Measurements from ENCODE around the gene QRICH1. TPM values are rescaled to one million over a fixed set of nuclear protein-coding genes. Genes with fewer than 3 reads are reported as not detected.
A peak's percentile ranks its signal among the peaks of the same experiment; 100 is the strongest.

The QRICH1 gene
- total and polyA plus RNA-seq, 2 of the 13 experiments (the other 11 are each of a cell fraction or from before 2014, with no cell fraction given) = 52.6 to 102 TPM

DNA sequence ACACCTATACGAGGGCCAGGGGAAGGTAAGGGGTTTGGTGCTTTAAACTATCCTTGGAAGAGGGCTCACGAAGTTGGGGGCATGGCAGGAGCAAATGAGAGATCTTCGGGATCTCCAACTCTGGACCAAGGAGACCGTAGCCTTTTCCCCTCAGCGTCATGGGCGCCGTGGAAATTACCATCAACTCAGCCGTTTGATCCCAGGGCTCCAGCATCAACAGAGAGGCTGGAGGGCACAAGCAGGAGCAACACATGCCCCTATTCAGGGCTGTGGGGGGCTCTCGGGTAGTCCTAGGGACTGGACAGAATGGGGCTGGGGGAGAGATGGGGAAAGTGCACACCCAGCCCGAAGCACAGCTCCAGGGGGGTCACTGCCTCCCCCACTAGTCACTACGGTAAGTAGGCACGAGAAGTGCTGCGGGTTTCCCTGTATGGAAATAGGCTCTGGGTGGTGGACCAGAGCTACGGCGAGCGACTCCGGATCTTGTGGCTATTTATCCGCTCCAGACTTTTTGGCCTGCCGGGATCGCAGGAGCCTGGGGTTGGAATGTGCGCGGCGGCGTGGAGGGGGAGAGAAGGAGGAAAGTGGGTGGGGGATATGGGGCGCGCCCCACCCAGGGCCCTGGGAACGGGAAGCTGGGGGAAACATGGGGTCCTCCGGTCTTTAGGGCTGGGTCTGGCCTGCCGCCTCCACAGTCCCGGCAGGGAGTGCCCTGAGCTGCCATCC, 39.5 kb upstream of the QRICH1 start (continued):
- TF ChIP-seq, protein P1, sequence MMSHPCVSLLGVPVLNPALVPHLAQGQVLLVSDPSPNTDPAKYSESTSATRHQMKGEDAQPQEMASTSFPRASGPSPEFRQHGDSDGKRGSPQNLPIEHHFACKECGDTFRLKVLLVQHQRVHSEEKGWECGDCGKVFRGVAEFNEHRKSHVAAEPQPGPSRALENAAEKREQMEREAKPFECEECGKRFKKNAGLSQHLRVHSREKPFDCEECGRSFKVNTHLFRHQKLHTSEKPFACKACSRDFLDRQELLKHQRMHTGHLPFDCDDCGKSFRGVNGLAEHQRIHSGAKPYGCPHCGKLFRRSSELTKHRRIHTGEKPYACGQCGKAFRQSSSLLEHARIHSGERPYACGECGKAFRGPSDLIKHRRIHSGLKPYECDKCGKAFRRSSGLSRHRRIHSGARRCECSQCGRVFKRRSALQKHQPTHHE (CRISPR knock-in tag; IDR thresholded peaks at IDR 0.05; ENCODE audit: borderline replicate concordance) = no peak
- TF ChIP-seq ISL2 (CRISPR knock-in tag; IDR thresholded peaks at IDR 0.05) (no peak), ZNF382 (CRISPR knock-in tag; IDR thresholded peaks at IDR 0.05; ENCODE audit: borderline replicate concordance) (no peak), ZC3H13 (CRISPR knock-in tag; IDR thresholded peaks at IDR 0.05) (no peak), ZNF274 (CRISPR knock-in tag; IDR thresholded peaks at IDR 0.05) (no peak), HHEX (CRISPR knock-in tag; IDR thresholded peaks at IDR 0.05) (no peak), NFIB (CRISPR knock-in tag; IDR thresholded peaks at IDR 0.05; ENCODE audit: borderline replicate concordance) (no peak), ZNF292 (CRISPR knock-in tag; IDR thresholded peaks at IDR 0.05; ENCODE audit: borderline replicate concordance, low read depth) (no peak), ZNF703 (CRISPR knock-in tag; IDR thresholded peaks at IDR 0.05; ENCODE audit: borderline replicate concordance) (no peak), ZBTB8A (CRISPR knock-in tag; IDR thresholded peaks at IDR 0.05; ENCODE audit: borderline replicate concordance, low read depth) (no peak; the same call in 1 of the 2 replicates), HNF4G (IDR thresholded peaks at IDR 0.05; ENCODE audit: borderline replicate concordance, low read depth, low read length) (peak; percentile 31; the same call in 1 of the 2 replicates), HNF4G (CRISPR knock-in tag; IDR thresholded peaks at IDR 0.05; ENCODE audit: borderline replicate concordance, low read depth) (no peak), HNRNPH1 (optimal IDR thresholded peaks at IDR 0.05; ENCODE audit: low read depth, low read length) (no peak), FOXK1 (CRISPR knock-in tag; IDR thresholded peaks at IDR 0.05; ENCODE audit: borderline replicate concordance, low read depth) (no peak), HNRNPL (IDR thresholded peaks at IDR 0.05; ENCODE audit: low read depth, low read length) (peak; percentile 70; the same call in 1 of the 2 replicates), TEAD3 (CRISPR knock-in tag; optimal IDR thresholded peaks at IDR 0.05; ENCODE audit: borderline replicate concordance) (peak; percentile 82), MAZ (IDR thresholded peaks at IDR 0.05; ENCODE audit: borderline replicate concordance, low read depth, low read length) (peak; percentile 83; the same call in 1 of the 2 replicates), MAZ (CRISPR knock-in tag; IDR thresholded peaks at IDR 0.05; ENCODE audit: low read depth) (no peak; the same call in 1 of the 2 replicates)
- TF ChIP-seq, protein P2, sequence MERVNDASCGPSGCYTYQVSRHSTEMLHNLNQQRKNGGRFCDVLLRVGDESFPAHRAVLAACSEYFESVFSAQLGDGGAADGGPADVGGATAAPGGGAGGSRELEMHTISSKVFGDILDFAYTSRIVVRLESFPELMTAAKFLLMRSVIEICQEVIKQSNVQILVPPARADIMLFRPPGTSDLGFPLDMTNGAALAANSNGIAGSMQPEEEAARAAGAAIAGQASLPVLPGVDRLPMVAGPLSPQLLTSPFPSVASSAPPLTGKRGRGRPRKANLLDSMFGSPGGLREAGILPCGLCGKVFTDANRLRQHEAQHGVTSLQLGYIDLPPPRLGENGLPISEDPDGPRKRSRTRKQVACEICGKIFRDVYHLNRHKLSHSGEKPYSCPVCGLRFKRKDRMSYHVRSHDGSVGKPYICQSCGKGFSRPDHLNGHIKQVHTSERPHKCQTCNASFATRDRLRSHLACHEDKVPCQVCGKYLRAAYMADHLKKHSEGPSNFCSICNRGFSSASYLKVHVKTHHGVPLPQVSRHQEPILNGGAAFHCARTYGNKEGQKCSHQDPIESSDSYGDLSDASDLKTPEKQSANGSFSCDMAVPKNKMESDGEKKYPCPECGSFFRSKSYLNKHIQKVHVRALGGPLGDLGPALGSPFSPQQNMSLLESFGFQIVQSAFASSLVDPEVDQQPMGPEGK (CRISPR knock-in tag; IDR thresholded peaks at IDR 0.05) = peak; percentile 88
- TF ChIP-seq, protein P3, sequence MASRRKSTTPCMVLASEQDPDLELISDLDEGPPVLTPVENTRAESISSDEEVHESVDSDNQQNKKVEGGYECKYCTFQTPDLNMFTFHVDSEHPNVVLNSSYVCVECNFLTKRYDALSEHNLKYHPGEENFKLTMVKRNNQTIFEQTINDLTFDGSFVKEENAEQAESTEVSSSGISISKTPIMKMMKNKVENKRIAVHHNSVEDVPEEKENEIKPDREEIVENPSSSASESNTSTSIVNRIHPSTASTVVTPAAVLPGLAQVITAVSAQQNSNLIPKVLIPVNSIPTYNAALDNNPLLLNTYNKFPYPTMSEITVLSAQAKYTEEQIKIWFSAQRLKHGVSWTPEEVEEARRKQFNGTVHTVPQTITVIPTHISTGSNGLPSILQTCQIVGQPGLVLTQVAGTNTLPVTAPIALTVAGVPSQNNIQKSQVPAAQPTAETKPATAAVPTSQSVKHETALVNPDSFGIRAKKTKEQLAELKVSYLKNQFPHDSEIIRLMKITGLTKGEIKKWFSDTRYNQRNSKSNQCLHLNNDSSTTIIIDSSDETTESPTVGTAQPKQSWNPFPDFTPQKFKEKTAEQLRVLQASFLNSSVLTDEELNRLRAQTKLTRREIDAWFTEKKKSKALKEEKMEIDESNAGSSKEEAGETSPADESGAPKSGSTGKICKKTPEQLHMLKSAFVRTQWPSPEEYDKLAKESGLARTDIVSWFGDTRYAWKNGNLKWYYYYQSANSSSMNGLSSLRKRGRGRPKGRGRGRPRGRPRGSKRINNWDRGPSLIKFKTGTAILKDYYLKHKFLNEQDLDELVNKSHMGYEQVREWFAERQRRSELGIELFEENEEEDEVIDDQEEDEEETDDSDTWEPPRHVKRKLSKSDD (CRISPR knock-in tag; IDR thresholded peaks at IDR 0.05; ENCODE audit: low read depth) = no peak
- TF ChIP-seq, protein P4, sequence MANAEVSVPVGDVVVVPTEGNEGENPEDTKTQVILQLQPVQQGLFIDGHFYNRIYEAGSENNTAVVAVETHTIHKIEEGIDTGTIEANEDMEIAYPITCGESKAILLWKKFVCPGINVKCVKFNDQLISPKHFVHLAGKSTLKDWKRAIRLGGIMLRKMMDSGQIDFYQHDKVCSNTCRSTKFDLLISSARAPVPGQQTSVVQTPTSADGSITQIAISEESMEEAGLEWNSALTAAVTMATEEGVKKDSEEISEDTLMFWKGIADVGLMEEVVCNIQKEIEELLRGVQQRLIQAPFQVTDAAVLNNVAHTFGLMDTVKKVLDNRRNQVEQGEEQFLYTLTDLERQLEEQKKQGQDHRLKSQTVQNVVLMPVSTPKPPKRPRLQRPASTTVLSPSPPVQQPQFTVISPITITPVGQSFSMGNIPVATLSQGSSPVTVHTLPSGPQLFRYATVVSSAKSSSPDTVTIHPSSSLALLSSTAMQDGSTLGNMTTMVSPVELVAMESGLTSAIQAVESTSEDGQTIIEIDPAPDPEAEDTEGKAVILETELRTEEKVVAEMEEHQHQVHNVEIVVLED (CRISPR knock-in tag; IDR thresholded peaks at IDR 0.05; ENCODE audit: borderline replicate concordance) = 0 out of 2 replicates have a peak, but pooled peaks have one; percentile 8

All from HepG2 (cell line).